Embryonic facial prominence (tissue), 1 donor: ENCODE data around the gene NLRP1.

ENCODE experiments used
- DNase-seq: peaks from one replicate; pipeline ENCODE4 v3.0.0-alpha.2; 2016; ENCODE audit errors: extremely low spot score

The NLRP1 gene

GRCh38 chr17:5478992-5479391, 105.3 kb downstream of the NLRP1 start:
- no peak for DNase-seq

GRCh38 chr17:5473906-5474305, 110.4 kb downstream of the NLRP1 start:
- DNase-seq: no peak

DNA sequence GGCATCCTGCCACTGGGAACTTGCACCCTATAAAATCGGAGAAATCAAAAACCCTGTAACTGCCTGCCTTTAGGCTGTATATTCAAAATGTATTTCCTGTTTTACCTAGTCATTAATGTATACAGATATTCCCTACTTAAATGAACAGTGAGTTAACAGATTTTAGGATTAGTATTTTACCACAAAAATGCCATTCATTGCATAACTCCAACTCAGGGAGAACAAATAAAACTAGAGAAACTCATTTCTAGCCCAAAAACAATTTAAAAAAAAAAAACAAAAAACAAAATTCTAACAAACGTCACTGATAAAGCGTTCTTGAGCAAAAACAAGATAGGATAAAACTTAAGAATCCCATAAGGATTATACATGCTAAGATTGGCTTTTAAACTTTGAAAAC, 111.8 kb downstream of the NLRP1 start:
- DNase-seq: no peak

DNA sequence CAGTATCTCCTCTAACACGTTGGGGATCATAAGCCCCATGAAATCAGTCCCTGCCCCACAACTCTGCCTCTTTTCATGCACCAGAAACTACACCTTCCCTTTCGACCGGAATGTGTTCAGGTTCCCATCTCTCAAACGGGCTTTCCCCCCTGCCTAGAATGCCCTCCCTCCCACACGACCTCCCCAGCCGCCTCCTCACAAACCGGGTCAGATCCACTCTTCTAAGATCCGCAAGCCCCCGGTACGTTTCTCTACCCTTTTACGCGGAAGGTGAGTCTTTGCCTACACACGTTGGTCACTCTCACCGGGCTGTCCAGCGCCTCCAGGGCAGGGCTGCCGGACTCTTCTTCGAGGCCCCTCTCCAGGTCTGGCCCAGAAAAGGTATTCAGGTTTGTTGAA, 116.2 kb downstream of the NLRP1 start:
- no peak for DNase-seq

DNA sequence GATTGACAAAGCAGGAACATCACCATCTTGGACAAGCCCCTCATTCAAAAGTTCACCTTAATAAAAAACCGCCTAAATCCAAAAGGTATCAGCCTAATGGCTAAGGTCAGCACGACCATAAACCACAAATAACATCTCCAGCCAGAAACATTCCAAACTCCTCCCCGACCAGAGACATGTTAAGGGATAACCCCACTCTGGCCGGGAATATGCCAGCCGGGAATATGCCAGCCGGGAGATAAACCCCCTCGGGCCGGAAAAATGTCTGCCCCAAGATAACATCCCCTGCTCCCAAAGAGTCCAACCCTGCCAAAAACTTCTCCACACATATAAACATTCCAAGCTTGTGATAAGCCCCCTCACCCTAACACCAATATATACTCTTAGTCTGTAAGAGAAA, 116.9 kb downstream of the NLRP1 start:
- DNase-seq: no peak

DNA sequence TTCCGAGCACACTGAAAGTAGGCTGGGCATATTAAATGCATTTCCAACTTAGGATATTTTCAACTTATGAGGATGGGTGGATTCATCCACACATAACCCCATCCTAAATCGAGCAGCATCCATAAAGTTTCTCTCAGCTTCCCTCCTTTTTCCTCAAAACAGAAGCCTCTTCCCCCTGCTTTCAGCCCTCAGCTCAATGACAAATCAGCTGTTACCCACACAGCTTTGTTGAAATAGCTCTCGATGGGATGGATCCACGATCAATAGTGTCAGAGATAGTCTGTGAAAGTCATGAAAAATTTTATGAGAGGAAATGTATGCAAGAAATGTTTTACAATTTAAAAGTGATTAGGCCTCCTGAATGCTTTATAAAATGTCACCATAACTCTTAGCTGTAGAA, 118.0 kb downstream of the NLRP1 start:
- no peak for DNase-seq

DNA sequence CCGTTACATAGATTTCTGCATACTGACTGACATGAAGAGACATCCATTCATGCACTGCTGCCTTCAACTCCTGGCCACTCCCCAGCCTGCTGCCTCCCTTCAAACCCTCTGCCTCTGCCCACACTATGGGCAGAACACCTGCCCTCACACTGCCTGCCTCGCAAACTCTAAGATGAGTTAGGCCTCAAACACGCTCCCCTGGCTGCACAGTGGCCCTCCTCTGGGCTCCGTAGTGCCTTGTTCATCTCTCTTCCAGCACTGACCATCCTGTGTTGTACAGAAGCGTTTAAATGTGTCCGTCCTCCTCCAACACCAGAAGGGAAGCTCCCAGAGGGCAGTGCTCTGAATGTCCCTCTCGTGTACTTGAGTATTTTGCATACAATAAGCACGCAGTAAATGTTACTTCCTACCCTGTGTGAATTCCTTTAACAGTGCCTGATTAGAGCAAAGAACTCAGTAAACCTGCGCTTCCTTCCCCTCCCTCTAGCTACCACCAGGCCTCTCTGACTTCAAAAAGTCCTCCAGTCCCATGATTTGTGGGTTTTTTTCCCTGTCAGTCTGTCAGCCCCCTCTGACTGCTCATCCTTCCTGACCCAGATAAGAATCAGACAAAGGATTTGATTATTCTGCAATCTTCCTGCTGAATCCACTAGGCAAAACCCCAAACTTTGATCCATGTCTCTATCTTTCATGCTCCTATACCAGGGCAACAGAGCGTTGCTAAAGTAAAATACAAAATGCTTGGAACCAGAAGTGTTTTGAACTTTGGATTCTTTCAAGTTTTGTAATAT, 119.4 kb downstream of the NLRP1 start:
- DNase-seq: no peak
